ENCODE results near the gene MAP3K19.
"Not testable (repeated sequence)": the region's sequence is repeated elsewhere in the genome, so short reads cannot be mapped to it uniquely, and the experiment has no call there.

Gene MAP3K19

GRCh38 chr2:134985061-134985460 is 62.2 kb downstream of the MAP3K19 start:
- DNase-seq (ENCODE audit: low read depth): no peak

GRCh38 chr2:134982603-134983002 is 64.6 kb downstream of the MAP3K19 start:
- no peak for DNase-seq (ENCODE audit: low read depth)

- DNase-seq (ENCODE audit: low read depth): no peak
These were observed 66.6 kb downstream of the MAP3K19 start for GRCh38 chr2:134980639-134981038.

- no peak for DNase-seq (ENCODE audit: low read depth)
These were observed 68.0 kb downstream of the MAP3K19 start for GRCh38 chr2:134979221-134979620.

- not testable (repeated sequence) for DNase-seq (ENCODE audit: low read depth)
These were observed 70.1 kb downstream of the MAP3K19 start for GRCh38 chr2:134977104-134977503.

- no peak for DNase-seq (ENCODE audit: low read depth)
These were observed 71.1 kb downstream of the MAP3K19 start for GRCh38 chr2:134976074-134976702.

GRCh38 chr2:134975281-134976009 is 71.8 kb downstream of the MAP3K19 start:
- DNase-seq (ENCODE audit: low read depth): no peak

- no peak for DNase-seq (ENCODE audit: low read depth)
These were observed 73.8 kb downstream of the MAP3K19 start for GRCh38 chr2:134973241-134974138.

- DNase-seq (ENCODE audit: low read depth): not testable (repeated sequence)
These were observed 80.1 kb downstream of the MAP3K19 start for GRCh38 chr2:134967166-134967565.

GRCh38 chr2:134957477-134957876 is 89.8 kb downstream of the MAP3K19 start:
- no peak for DNase-seq (ENCODE audit: low read depth)

GRCh38 chr2:134955744-134956143 is 91.5 kb downstream of the MAP3K19 start:
- DNase-seq (ENCODE audit: low read depth): no peak

GRCh38 chr2:134954065-134954464 is 93.2 kb downstream of the MAP3K19 start:
- no peak for DNase-seq (ENCODE audit: low read depth)

GRCh38 chr2:134952608-134953007 is 94.6 kb downstream of the MAP3K19 start:
- DNase-seq (ENCODE audit: low read depth): no peak

- no peak for DNase-seq (ENCODE audit: low read depth)
These were observed 96.4 kb downstream of the MAP3K19 start for GRCh38 chr2:134950886-134951285.

- DNase-seq (ENCODE audit: low read depth): no peak
These were observed 97.1 kb downstream of the MAP3K19 start for GRCh38 chr2:134949981-134950708.

- DNase-seq (ENCODE audit: low read depth): no peak
These were observed 101.2 kb downstream of the MAP3K19 start for GRCh38 chr2:134946073-134946472.

- no peak for DNase-seq (ENCODE audit: low read depth)
These were observed 102.3 kb downstream of the MAP3K19 start for GRCh38 chr2:134944975-134945374.

GRCh38 chr2:134943540-134943939 is 103.7 kb downstream of the MAP3K19 start:
- no peak for DNase-seq (ENCODE audit: low read depth)

- no peak for DNase-seq (ENCODE audit: low read depth)
These were observed 110.6 kb downstream of the MAP3K19 start for GRCh38 chr2:134936691-134937090.

GRCh38 chr2:134934641-134935040 is 112.6 kb downstream of the MAP3K19 start:
- no peak for DNase-seq (ENCODE audit: low read depth)

- DNase-seq (ENCODE audit: low read depth): no peak
These were observed 113.1 kb downstream of the MAP3K19 start for GRCh38 chr2:134934150-134934549.

GRCh38 chr2:134933732-134934131 is 113.5 kb downstream of the MAP3K19 start:
- DNase-seq (ENCODE audit: low read depth): no peak

Measured in stimulated activated CD8-positive, alpha-beta memory T cell treated with anti-CD3 and anti-CD28 coated beads, Interleukin-12 subunit alpha, Interleukin-12 subunit beta, amount 100 ng/mL, for 4 hours (primary cell).